GM21576 (cell line): ENCODE data around the gene CRIP2.

Experiments
- ATAC-seq: cut with Tn5 transposase; IDR thresholded peaks from one replicate; pipeline ENCODE4 v1.9.1; 2021; ENCODE audit warnings: mild to moderate bottlenecking, moderate library complexity; ENCODE audit not compliant: unreplicated experiment

The CRIP2 gene

GRCh38 chr14:105442834-105443233, 31.8 kb upstream of the CRIP2 start:
- ATAC-seq, result no peak

- ATAC-seq, result no peak
These were observed 29.8 kb upstream of the CRIP2 start for GRCh38 chr14:105444859-105445258.

GRCh38 chr14:105445290-105445689, 29.3 kb upstream of the CRIP2 start:
- no peak for ATAC-seq

- ATAC-seq, result no peak
These were observed 28.4 kb upstream of the CRIP2 start for GRCh38 chr14:105445901-105446845.

- no peak for ATAC-seq
These were observed 27.6 kb upstream of the CRIP2 start for GRCh38 chr14:105446971-105447370.

GRCh38 chr14:105447651-105448640, 26.7 kb upstream of the CRIP2 start:
- ATAC-seq, result no peak

- no peak for ATAC-seq
These were observed 25.9 kb upstream of the CRIP2 start for GRCh38 chr14:105448706-105449111.

- no peak for ATAC-seq
These were observed 25.1 kb upstream of the CRIP2 start for GRCh38 chr14:105449276-105450122.

GRCh38 chr14:105450123-105450505, 24.5 kb upstream of the CRIP2 start:
- ATAC-seq, result no peak

- ATAC-seq, result no peak
These were observed 23.5 kb upstream of the CRIP2 start for GRCh38 chr14:105450864-105451720.

GRCh38 chr14:105452963-105453362, 21.7 kb upstream of the CRIP2 start:
- no peak for ATAC-seq

GRCh38 chr14:105453847-105454246, 20.8 kb upstream of the CRIP2 start:
- ATAC-seq, result no peak

- no peak for ATAC-seq
These were observed 19.5 kb upstream of the CRIP2 start for GRCh38 chr14:105455086-105455640.

- ATAC-seq, result no peak
These were observed 18.6 kb upstream of the CRIP2 start for GRCh38 chr14:105455766-105456660.

- ATAC-seq, result no peak
These were observed 17.6 kb upstream of the CRIP2 start for GRCh38 chr14:105456736-105457617.

GRCh38 chr14:105458010-105458409, 16.6 kb upstream of the CRIP2 start:
- no peak for ATAC-seq

- ATAC-seq, result no peak
These were observed 16.1 kb upstream of the CRIP2 start for GRCh38 chr14:105458571-105458970.
